Lung (tissue), 12 donors: ENCODE data around the gene CT45A10. TPM values are rescaled to one million over a fixed set of nuclear protein-coding genes. Genes with fewer than 3 reads are reported as not detected.
"Not testable (repeated sequence)": the region's sequence is repeated elsewhere in the genome, so short reads cannot be mapped to it uniquely, and the experiment has no call there.

Experiments
- ATAC-seq: fragments of 200-7000 bp; cut with Tn5 transposase; one replicate; pipeline ENCODE4 v1.9.1; 2020; ENCODE audit warnings: moderate number of reproducible peaks; ENCODE audit not compliant: insufficient read depth, low FRiP score
- DNase-seq, 3 donors: peaks; one replicate each; pipeline ENCODE4 v3.0.0-alpha.2; 2013 to 2017
- H3K27ac ChIP-seq, 2 donors: one replicate each; pipeline ENCODE4 v1.5.1; 2013; ENCODE audit warnings: mild to moderate bottlenecking in 2 of 2, moderate library complexity in 2 of 2, control low read depth in 1 of 2, inconsistent platforms in 1 of 2, low read depth in 1 of 2, low read length in 1 of 2
- H3K27me3 ChIP-seq, 3 donors: one replicate each; pipeline ENCODE4 v1.5.1; 2013; ENCODE audit warnings: low read length in 2 of 3; ENCODE audit not compliant: control insufficient read depth in 3 of 3, insufficient read depth in 3 of 3
- H3K36me3 ChIP-seq, 4 donors: one replicate each; pipeline ENCODE4 v1.5.1; 2013; ENCODE audit warnings: low read length in 4 of 4, mild to moderate bottlenecking in 1 of 4, moderate library complexity in 1 of 4; ENCODE audit not compliant: control insufficient read depth in 4 of 4, insufficient read depth in 4 of 4
- H3K4me1 ChIP-seq, 5 donors: one replicate each; pipeline ENCODE4 v1.5.1; 2013; ENCODE audit warnings: low read length in 5 of 5, mild to moderate bottlenecking in 2 of 5, moderate library complexity in 1 of 5; ENCODE audit not compliant: control insufficient read depth in 5 of 5, insufficient read depth in 5 of 5
- H3K4me3 ChIP-seq: one replicate; pipeline ENCODE4 v1.5.1; 2013; ENCODE audit warnings: mild to moderate bottlenecking, control low read depth, moderate library complexity
- H3K9ac ChIP-seq, 2 donors: one replicate each; pipeline ENCODE4 v1.5.1; 2013; ENCODE audit warnings: low read length in 2 of 2, control low read depth in 1 of 2; ENCODE audit not compliant: insufficient read depth in 1 of 2
- H3K9me3 ChIP-seq, 4 donors: one replicate each; pipeline ENCODE4 v1.5.1; 2013; ENCODE audit warnings: low read length in 3 of 4, mild to moderate bottlenecking in 1 of 4, moderate library complexity in 1 of 4; ENCODE audit not compliant: control insufficient read depth in 4 of 4, insufficient read depth in 3 of 4
- WGBS, 2 donors: extraction: QIAGEN DNeasy Blood & Tissue Kit; methylation state at CpG; one replicate each; pipeline ENCODE4 v1.1.7; 2013; 5-methylcytosine and 5-hydroxymethylcytosine counted together
- polyA plus RNA-seq, 2 donors: library from polyadenylated mRNA; stranded (reverse); fragments of 200-250 nt; gene quantifications; one replicate each; pipeline ENCODE4 v1.2.1, GENCODE V29; 2013
- total RNA-seq, 2 donors: library from RNA; depleted of rRNA in 1 of 2; stranded (reverse); fragments of >200 nt in 1 of 2; gene quantifications; one replicate each; pipeline ENCODE4 v1.2.1, GENCODE V29; 2014 to 2021
- TF ChIP-seq, protein P1 (sequence below): IDR thresholded peaks from 2 replicates; pipeline ENCODE4 v1.5.1; 2012; ENCODE audit warnings: mild to moderate bottlenecking; ENCODE audit errors: control extremely low read depth, extremely low read depth
- donor health status: control.
- donor health status: control.
- donor health status: Bipolar disorder and iron deficiency.
- donor health status: healthy.
- donor health status: DM: yes; HTN: yes; CAD: no.

Gene CT45A10
- total and polyA plus RNA-seq, 4 donors, result not detected

DNA sequence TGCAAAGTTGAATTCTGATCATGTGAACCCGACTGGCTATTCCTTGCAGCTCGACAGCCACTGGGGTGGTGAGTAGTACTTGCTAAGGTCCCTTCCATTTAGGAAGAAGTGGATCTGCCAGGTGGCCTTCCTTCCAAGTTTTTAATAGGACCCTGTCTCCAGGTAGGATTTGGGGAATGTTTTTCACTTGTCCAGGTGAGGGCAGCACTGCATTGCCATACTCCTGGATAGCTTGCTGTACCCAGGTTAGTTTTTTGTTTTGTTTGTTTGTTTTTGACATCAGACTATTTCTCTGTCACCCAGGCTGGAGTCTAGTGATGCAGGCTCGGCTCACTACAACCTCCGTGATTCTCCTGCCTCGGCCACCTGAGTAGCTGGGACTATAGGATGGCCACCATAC lies 30.1 kb upstream of the CT45A10 start:
- H3K27ac ChIP-seq, result no peak overlapping the region
- 59 to 81% methylated on average over 5 of the region's 5 CpGs for WGBS, 2 donors
- H3K9ac ChIP-seq, result no peak overlapping the region
- H3K9me3 ChIP-seq, result peaks cover 0 to 3% (median 0%) of the 10 kb centered on the region in 4 donors
- no peak overlapping the region for H3K4me3 ChIP-seq
- H3K27me3 ChIP-seq, result peaks cover 2 to 5% (median 3%) of the 10 kb centered on the region in 3 donors
- H3K36me3 ChIP-seq, result no peaks in the 10 kb centered on the region
- TF ChIP-seq, protein P1, sequence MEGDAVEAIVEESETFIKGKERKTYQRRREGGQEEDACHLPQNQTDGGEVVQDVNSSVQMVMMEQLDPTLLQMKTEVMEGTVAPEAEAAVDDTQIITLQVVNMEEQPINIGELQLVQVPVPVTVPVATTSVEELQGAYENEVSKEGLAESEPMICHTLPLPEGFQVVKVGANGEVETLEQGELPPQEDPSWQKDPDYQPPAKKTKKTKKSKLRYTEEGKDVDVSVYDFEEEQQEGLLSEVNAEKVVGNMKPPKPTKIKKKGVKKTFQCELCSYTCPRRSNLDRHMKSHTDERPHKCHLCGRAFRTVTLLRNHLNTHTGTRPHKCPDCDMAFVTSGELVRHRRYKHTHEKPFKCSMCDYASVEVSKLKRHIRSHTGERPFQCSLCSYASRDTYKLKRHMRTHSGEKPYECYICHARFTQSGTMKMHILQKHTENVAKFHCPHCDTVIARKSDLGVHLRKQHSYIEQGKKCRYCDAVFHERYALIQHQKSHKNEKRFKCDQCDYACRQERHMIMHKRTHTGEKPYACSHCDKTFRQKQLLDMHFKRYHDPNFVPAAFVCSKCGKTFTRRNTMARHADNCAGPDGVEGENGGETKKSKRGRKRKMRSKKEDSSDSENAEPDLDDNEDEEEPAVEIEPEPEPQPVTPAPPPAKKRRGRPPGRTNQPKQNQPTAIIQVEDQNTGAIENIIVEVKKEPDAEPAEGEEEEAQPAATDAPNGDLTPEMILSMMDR, result no peak
- ATAC-seq (no peak), DNase-seq (no peak)
- no peaks in the 10 kb centered on the region for H3K4me1 ChIP-seq

DNA sequence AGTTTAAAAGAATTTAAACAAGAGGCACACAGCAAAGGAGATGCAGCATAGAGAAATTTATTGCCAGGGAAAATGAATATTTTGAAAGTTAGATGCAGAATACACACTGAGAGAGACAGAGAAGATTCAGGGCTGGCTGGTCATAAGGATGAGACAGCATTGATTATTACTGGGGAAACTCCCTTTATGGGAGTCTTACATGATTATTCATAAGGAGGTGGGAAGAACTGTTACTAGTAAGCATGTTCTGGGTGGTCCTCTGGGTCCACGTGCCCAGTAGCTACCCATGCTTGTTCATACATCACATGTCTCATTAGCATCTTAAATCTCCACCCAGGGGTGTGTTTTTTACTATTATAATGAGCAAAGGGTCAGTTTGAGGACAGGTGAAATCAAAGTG lies 27.3 kb upstream of the CT45A10 start:
- not testable (repeated sequence) for H3K27ac ChIP-seq, DNase-seq, H3K36me3 ChIP-seq, H3K4me3 ChIP-seq, ATAC-seq, H3K4me1 ChIP-seq, H3K27me3 ChIP-seq, H3K9me3 ChIP-seq, H3K9ac ChIP-seq
- WGBS, 2 donors, result 28 to 57% methylated on average over 1 of the region's 1 CpG

DNA sequence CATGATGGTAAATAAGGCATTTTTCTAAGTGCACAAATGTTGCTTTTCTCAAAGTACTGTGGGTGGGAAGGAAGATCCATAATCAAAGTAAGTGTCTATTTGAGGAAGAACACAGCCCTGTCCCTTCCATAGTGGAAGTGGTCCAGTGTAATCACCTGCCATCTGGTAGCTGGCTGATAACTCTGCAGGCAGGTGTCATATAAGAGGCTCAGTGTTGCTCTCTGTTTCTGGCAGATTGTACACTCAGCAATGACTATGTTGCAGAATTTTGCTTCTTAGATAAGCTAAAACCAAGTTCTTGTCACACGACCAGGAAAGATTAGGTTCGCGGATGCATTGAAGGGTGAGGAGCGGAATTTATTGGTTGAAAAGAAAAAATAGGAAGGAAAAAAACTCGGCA lies 21.2 kb upstream of the CT45A10 start:
- Histone ChIP-seq H3K36me3 (no peaks in the 10 kb centered on the region), H3K27me3 (peaks cover 0 to 4% (median 0%) of the 10 kb centered on the region in 3 donors), H3K9ac (no peak overlapping the region), H3K4me1 (no peaks in the 10 kb centered on the region), H3K4me3 (no peak overlapping the region), H3K27ac (no peak overlapping the region), H3K9me3 (peaks cover 0 to 2% (median 0%) of the 10 kb centered on the region in 4 donors)
- WGBS, 2 donors, result 84 to 95% methylated on average over 5 of the region's 5 CpGs
- ATAC-seq (no peak), DNase-seq (no peak)
- TF ChIP-seq, protein P1, result no peak

DNA sequence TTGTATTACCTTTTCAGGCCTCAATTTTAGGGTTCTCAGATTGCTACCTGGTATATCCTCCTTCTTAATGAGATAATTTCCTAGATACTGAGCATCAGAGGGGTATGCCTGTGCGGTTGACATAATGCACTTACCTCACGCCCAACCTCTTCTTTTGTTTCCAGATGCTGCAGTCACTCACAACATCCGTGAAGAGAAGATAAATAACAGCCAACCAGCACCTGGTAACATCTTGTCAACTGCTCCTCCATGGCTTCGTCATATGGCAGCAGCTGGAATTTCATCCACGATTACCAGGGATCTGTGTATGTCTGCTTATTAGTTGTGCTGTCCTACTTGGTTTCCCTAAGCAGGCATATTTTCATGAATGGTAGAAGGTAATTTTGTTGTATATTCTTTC lies 17.0 kb upstream of the CT45A10 start:
- ATAC-seq, result no peak
- H3K9me3 ChIP-seq, result peaks cover 0 to 2% (median 0%) of the 10 kb centered on the region in 4 donors
- H3K4me1 ChIP-seq, result no peaks in the 10 kb centered on the region
- H3K27me3 ChIP-seq, result peaks cover 0 to 5% (median 3%) of the 10 kb centered on the region in 3 donors
- TF ChIP-seq, protein P1, result no peak
- WGBS, 2 donors, result 76 to 90% methylated on average over 5 of the region's 5 CpGs
- no peaks in the 10 kb centered on the region for H3K36me3 ChIP-seq
- DNase-seq, result no peak
- no peak overlapping the region for H3K27ac ChIP-seq
- no peak overlapping the region for H3K9ac ChIP-seq
- no peak overlapping the region for H3K4me3 ChIP-seq
